ENCODE measurements around the gene RASA2. TPM values are rescaled to one million over a fixed set of nuclear protein-coding genes. Genes with fewer than 3 reads are reported as not detected.

RASA2 gene
- total and polyA plus RNA-seq, 9 of the 15 experiments (the other 6 are each of a cell fraction or from before 2014, with no cell fraction given) = 2.0 to 12.8 (median 9.5) TPM

DNA sequence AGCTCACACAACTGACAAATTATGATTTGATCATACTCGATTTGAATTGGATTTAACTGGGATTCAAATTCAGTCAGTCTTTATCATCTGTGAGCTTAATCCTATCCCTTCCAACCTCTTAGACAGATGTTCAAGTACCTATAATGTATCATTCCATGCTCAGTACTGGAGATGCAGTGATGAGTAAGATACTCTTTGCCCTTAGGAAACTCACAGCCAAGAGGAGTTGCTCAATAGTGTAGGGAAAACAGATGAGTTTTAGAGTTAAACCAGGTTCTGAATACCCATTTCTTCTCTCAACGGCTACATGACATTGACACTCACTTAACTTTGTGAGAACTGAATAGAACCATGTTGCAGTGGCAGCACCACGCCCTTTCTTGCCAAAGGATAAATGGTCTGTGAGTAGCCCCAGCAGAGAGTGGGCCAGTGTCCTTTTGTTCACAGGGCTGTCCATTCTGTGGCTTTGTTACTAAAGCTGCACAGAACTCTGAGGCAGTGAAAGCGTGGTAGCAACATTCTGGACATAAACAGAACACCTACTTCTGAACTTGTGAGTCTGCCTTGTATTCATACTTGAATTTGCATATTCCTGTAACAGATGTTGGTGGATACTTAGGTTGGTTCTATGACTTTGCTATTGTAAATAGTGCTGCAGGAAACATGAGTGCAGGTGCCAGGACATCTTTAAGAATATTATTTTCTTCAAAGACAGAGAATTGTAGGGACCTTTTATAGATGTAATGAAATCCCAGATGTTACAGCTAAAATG lies 91.6 kb downstream of the RASA2 start (continued):
- TF ChIP-seq, protein P1, sequence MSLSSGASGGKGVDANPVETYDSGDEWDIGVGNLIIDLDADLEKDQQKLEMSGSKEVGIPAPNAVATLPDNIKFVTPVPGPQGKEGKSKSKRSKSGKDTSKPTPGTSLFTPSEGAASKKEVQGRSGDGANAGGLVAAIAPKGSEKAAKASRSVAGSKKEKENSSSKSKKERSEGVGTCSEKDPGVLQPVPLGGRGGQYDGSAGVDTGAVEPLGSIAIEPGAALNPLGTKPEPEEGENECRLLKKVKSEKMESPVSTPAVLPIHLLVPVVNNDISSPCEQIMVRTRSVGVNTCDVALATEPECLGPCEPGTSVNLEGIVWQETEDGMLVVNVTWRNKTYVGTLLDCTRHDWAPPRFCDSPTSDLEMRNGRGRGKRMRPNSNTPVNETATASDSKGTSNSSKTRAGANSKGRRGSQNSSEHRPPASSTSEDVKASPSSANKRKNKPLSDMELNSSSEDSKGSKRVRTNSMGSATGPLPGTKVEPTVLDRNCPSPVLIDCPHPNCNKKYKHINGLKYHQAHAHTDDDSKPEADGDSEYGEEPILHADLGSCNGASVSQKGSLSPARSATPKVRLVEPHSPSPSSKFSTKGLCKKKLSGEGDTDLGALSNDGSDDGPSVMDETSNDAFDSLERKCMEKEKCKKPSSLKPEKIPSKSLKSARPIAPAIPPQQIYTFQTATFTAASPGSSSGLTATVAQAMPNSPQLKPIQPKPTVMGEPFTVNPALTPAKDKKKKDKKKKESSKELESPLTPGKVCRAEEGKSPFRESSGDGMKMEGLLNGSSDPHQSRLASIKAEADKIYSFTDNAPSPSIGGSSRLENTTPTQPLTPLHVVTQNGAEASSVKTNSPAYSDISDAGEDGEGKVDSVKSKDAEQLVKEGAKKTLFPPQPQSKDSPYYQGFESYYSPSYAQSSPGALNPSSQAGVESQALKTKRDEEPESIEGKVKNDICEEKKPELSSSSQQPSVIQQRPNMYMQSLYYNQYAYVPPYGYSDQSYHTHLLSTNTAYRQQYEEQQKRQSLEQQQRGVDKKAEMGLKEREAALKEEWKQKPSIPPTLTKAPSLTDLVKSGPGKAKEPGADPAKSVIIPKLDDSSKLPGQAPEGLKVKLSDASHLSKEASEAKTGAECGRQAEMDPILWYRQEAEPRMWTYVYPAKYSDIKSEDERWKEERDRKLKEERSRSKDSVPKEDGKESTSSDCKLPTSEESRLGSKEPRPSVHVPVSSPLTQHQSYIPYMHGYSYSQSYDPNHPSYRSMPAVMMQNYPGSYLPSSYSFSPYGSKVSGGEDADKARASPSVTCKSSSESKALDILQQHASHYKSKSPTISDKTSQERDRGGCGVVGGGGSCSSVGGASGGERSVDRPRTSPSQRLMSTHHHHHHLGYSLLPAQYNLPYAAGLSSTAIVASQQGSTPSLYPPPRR (CRISPR knock-in tag; IDR thresholded peaks at IDR 0.05; ENCODE audit: borderline replicate concordance) = no peak
- TF ChIP-seq STAT5A (IDR thresholded peaks at IDR 0.05; ENCODE audit: borderline replicate concordance, low read length) = no peak
- no peak for TF ChIP-seq HDAC3 (IDR thresholded peaks at IDR 0.05; ENCODE audit: borderline replicate concordance, partially characterized antibody)

DNA sequence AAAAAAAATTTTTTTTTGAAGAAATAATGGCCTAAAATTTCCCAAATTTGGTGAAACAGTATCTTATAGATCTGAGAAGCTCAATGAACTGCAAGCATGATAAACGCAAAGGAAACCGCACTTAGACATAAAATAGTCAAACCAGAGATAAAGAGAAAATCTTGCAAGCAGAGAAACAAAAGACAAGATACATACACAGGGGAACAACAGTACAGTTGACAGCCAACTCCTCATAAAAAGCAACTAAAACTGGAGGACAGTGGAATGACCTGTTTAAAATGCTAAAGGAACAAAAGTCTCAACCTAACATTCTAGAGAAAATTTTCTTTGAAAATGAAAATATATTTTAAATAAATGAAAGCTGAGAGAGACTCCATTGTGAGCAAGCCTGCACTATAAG lies 107.5 kb downstream of the RASA2 start:
- ATAC-seq (no peak), FAIRE-seq (no peak), DNase-seq (ENCODE audit: extremely low read depth in 1 of 4, low spot score in 3 of 4) (peak in 3 of 4 experiments; percentile 9 to 12 (median 11))
- intact Hi-C loops (cut with micrococcal nuclease) (no loop called here), in situ Hi-C loops (cut with MboI) (no loop called here)
- Histone ChIP-seq H3K79me2 (ENCODE audit: control insufficient read depth, insufficient read depth, low read length) (no peaks in the 10 kb centered on the region), H4K20me1 (replicated peaks; ENCODE audit: control insufficient read depth, insufficient read depth, low read length) (no peaks in the 10 kb centered on the region), H3K4me3 (no peak overlapping the region), H3K9ac (ENCODE audit: insufficient read depth in 1 of 2, low read depth in 2 of 2, low read length in 2 of 2) (no peak overlapping the region), H3K4me2 (ENCODE audit: insufficient read depth, low read length) (no peak overlapping the region), H3K27ac (ENCODE audit: extremely low read depth, low read depth, low read length) (no peak overlapping the region), H3K4me1 (replicated peaks in 1 of 2; ENCODE audit: control insufficient read depth in 2 of 2, insufficient read depth in 2 of 2, low read length in 2 of 2) (no peaks in the 10 kb centered on the region), H3K27me3 (ENCODE audit: control insufficient read depth in 2 of 2, insufficient read depth in 2 of 2, low read length in 2 of 2) (no peaks in the 10 kb centered on the region), H3K9me3 (replicated peaks; ENCODE audit: control insufficient read depth, insufficient read depth, low read depth, low read length) (peaks cover 2% of the 10 kb centered on the region), H3K36me3 (ENCODE audit: control insufficient read depth, insufficient read depth, low read length) (peaks cover 44% of the 10 kb centered on the region), H3K9me1 (ENCODE audit: control insufficient read depth, insufficient read depth, low read length) (no peaks in the 10 kb centered on the region), H2AFZ (ENCODE audit: low read depth, low read length) (no peak overlapping the region)
- POLR2A ChIA-PET = interaction anchor here (0.7 kb wide), 1 partner anchor 10 kb away, joined by 5 read pairs; no protein-coding TSS in a partner anchor
- no TSS peak for BruUV-seq (replicated peaks)
- WGBS (ENCODE audit: insufficient coverage, low coverage, missing lambda C conversion rate) = 90% methylated on average over 2 of the region's 2 CpGs
- CTCF ChIA-PET (ENCODE audit: low intra/inter-chr PET ratio) = no interaction called here
- TF ChIP-seq, protein P2, sequence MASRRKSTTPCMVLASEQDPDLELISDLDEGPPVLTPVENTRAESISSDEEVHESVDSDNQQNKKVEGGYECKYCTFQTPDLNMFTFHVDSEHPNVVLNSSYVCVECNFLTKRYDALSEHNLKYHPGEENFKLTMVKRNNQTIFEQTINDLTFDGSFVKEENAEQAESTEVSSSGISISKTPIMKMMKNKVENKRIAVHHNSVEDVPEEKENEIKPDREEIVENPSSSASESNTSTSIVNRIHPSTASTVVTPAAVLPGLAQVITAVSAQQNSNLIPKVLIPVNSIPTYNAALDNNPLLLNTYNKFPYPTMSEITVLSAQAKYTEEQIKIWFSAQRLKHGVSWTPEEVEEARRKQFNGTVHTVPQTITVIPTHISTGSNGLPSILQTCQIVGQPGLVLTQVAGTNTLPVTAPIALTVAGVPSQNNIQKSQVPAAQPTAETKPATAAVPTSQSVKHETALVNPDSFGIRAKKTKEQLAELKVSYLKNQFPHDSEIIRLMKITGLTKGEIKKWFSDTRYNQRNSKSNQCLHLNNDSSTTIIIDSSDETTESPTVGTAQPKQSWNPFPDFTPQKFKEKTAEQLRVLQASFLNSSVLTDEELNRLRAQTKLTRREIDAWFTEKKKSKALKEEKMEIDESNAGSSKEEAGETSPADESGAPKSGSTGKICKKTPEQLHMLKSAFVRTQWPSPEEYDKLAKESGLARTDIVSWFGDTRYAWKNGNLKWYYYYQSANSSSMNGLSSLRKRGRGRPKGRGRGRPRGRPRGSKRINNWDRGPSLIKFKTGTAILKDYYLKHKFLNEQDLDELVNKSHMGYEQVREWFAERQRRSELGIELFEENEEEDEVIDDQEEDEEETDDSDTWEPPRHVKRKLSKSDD (conservative IDR thresholded peaks at IDR 0.05; ENCODE audit: low read length) = no peak
- TF ChIP-seq TRIM24 (IDR thresholded peaks at IDR 0.05) = 0 out of 4 replicates have a peak, but pooled peaks of 1 of the 2 experiments have one; percentile 28
- TF ChIP-seq, protein P3, sequence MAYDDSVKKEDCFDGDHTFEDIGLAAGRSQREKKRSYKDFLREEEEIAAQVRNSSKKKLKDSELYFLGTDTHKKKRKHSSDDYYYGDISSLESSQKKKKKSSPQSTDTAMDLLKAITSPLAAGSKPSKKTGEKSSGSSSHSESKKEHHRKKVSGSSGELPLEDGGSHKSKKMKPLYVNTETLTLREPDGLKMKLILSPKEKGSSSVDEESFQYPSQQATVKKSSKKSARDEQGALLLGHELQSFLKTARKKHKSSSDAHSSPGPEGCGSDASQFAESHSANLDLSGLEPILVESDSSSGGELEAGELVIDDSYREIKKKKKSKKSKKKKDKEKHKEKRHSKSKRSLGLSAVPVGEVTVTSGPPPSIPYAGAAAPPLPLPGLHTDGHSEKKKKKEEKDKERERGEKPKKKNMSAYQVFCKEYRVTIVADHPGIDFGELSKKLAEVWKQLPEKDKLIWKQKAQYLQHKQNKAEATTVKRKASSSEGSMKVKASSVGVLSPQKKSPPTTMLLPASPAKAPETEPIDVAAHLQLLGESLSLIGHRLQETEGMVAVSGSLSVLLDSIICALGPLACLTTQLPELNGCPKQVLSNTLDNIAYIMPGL (CRISPR knock-in tag; IDR thresholded peaks at IDR 0.05) = no peak
- no peak for TF ChIP-seq HEY1 (CRISPR knock-in tag; IDR thresholded peaks at IDR 0.05; ENCODE audit: borderline replicate concordance)
- TF ChIP-seq PTTG1 (tag; IDR thresholded peaks at IDR 0.05; ENCODE audit: low read depth) = no peak
- peak; percentile 51; the same call in 1 of the 2 replicates for TF ChIP-seq CBX5 (IDR thresholded peaks at IDR 0.05; ENCODE audit: borderline replicate concordance, low read depth)
- no peak for TF ChIP-seq ZNF133 (CRISPR knock-in tag; IDR thresholded peaks at IDR 0.05)

Data from K562 (cell line).